Measurements from ENCODE around the gene PHACTR2.
"Not testable (repeated sequence)": the region's sequence is repeated elsewhere in the genome, so short reads cannot be mapped to it uniquely, and the experiment has no call there.

The PHACTR2 gene

DNA sequence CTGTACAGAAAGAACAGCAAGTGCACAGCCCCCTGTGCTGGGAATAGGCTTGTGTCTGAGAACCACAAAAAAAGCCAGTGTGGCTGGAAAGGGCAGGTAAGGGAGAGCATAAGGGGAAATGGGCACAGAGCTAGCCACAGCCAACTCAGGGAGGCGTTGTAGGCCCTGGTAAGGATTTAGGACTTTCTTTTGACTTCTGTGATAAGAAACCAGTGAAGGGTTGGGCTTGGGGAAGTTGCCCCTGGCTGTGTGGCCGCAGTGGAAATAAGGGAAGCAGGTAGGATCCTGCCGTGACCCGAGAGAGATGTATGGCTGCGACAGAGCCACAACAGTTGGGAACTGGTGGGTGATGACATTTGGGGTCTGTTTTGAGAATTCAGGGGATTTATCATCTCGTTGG lies 30.0 kb upstream of the PHACTR2 start:
- Histone ChIP-seq H3K4me3 (IDR thresholded peaks at IDR 0.05; ENCODE audit: insufficient read depth, low read depth, low read length) (no peak overlapping the region), H3K27me3 (ENCODE audit: insufficient read depth, low read depth) (no peaks in the 10 kb centered on the region), H2AFZ (ENCODE audit: low read depth) (no peak overlapping the region), H3K4me1 (ENCODE audit: low read depth, poor library complexity, severe bottlenecking) (no peaks in the 10 kb centered on the region), H3K9ac (no peak overlapping the region), H3K27ac (no peak overlapping the region), H4K20me1 (ENCODE audit: insufficient read depth) (no peaks in the 10 kb centered on the region), H3K4me2 (no peak overlapping the region), H3K79me2 (ENCODE audit: insufficient read depth, low read depth) (no peaks in the 10 kb centered on the region), H3K36me3 (ENCODE audit: insufficient read depth) (no peaks in the 10 kb centered on the region)
- TF ChIP-seq CTCF (conservative IDR thresholded peaks at IDR 0.05; ENCODE audit: low read depth, low read length), result no peak

- H2AFZ ChIP-seq (ENCODE audit: low read depth); H3K4me3 ChIP-seq (IDR thresholded peaks at IDR 0.05; ENCODE audit: insufficient read depth, low read depth, low read length); H3K27ac ChIP-seq: not testable (repeated sequence)
Observed at GRCh38 chr6:143649319-143649718, 28.4 kb upstream of the PHACTR2 start.

GRCh38 chr6:143651328-143651727 lies 26.4 kb upstream of the PHACTR2 start:
- not testable (repeated sequence) for H3K79me2 ChIP-seq (ENCODE audit: insufficient read depth, low read depth); H3K27ac ChIP-seq; H3K4me2 ChIP-seq; H2AFZ ChIP-seq (ENCODE audit: low read depth); H4K20me1 ChIP-seq (ENCODE audit: insufficient read depth); H3K4me3 ChIP-seq (IDR thresholded peaks at IDR 0.05; ENCODE audit: insufficient read depth, low read depth, low read length); H3K36me3 ChIP-seq (ENCODE audit: insufficient read depth); H3K27me3 ChIP-seq (ENCODE audit: insufficient read depth, low read depth); H3K4me1 ChIP-seq (ENCODE audit: low read depth, poor library complexity, severe bottlenecking); H3K9ac ChIP-seq

More at GRCh38 chr6:143649319-143649718, 28.4 kb upstream of the PHACTR2 start:
- H4K20me1 ChIP-seq (ENCODE audit: insufficient read depth); H3K36me3 ChIP-seq (ENCODE audit: insufficient read depth); H3K4me2 ChIP-seq; H3K4me1 ChIP-seq (ENCODE audit: low read depth, poor library complexity, severe bottlenecking); H3K79me2 ChIP-seq (ENCODE audit: insufficient read depth, low read depth); H3K27me3 ChIP-seq (ENCODE audit: insufficient read depth, low read depth); H3K9ac ChIP-seq: not testable (repeated sequence)

- Histone ChIP-seq H3K27me3 (ENCODE audit: insufficient read depth, low read depth) (no peaks in the 10 kb centered on the region), H3K27ac (no peak overlapping the region), H3K4me3 (IDR thresholded peaks at IDR 0.05; ENCODE audit: insufficient read depth, low read depth, low read length) (no peak overlapping the region), H2AFZ (ENCODE audit: low read depth) (no peak overlapping the region), H3K9ac (no peak overlapping the region), H4K20me1 (ENCODE audit: insufficient read depth) (no peaks in the 10 kb centered on the region), H3K4me2 (no peak overlapping the region), H3K36me3 (ENCODE audit: insufficient read depth) (no peaks in the 10 kb centered on the region), H3K79me2 (ENCODE audit: insufficient read depth, low read depth) (no peaks in the 10 kb centered on the region), H3K4me1 (ENCODE audit: low read depth, poor library complexity, severe bottlenecking) (no peaks in the 10 kb centered on the region)
- no peak for TF ChIP-seq CTCF (conservative IDR thresholded peaks at IDR 0.05; ENCODE audit: low read depth, low read length)
Observed at GRCh38 chr6:143652841-143653331, 24.9 kb upstream of the PHACTR2 start.

DNA sequence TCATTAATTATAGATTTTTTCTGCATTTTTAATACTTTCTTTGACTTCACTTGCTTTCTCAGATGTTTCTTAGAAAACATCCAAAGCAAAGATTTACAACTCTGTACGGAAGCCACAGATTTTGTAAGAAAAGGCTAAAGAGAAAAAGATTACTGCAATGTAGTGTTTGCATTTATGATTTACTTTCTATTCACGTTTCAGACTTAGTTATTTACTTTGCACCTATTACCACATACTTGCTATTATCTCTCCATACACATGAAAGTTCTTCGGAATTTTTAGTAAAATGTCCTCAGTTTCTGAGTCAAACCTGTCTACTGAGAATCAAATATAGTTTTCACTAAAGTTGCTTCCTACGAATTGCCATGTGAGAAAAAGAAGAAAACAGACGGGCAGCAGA lies 22.2 kb upstream of the PHACTR2 start:
- Histone ChIP-seq H3K4me3 (IDR thresholded peaks at IDR 0.05; ENCODE audit: insufficient read depth, low read depth, low read length) (no peak overlapping the region), H3K4me1 (ENCODE audit: low read depth, poor library complexity, severe bottlenecking) (no peaks in the 10 kb centered on the region), H2AFZ (ENCODE audit: low read depth) (no peak overlapping the region), H3K4me2 (no peak overlapping the region), H3K36me3 (ENCODE audit: insufficient read depth) (no peaks in the 10 kb centered on the region), H4K20me1 (ENCODE audit: insufficient read depth) (no peaks in the 10 kb centered on the region), H3K9ac (no peak overlapping the region), H3K27me3 (ENCODE audit: insufficient read depth, low read depth) (no peaks in the 10 kb centered on the region), H3K79me2 (ENCODE audit: insufficient read depth, low read depth) (no peaks in the 10 kb centered on the region), H3K27ac (no peak overlapping the region)
- no peak for TF ChIP-seq CTCF (conservative IDR thresholded peaks at IDR 0.05; ENCODE audit: low read depth, low read length)

Data from KMS-11 (cell line).